Pancreas (tissue), 10 donors: ENCODE data around the gene RFC4. TPM values are rescaled to one million over a fixed set of nuclear protein-coding genes. Genes with fewer than 3 reads are reported as not detected.
"Not testable (repeated sequence)": the region's sequence is repeated elsewhere in the genome, so short reads cannot be mapped to it uniquely, and the experiment has no call there.

ENCODE experiments used
- ATAC-seq, 4 donors: fragments of 200-7000 bp; cut with Tn5 transposase; one replicate each; pipeline versions ENCODE4 v1.8.0 to v1.9.1; 2020; ENCODE audit warnings: mild to moderate bottlenecking in 4 of 4, moderate library complexity in 4 of 4
- DNase-seq, 6 donors: peaks; one replicate each; pipeline ENCODE4 v3.0.0-alpha.2; 2020
- FAIRE-seq: peaks from 2 replicates; lab custom pipeline; 2012; peaks lifted over from hg19 to GRCh38; lab: Jason Lieb, UNC
- H3K27ac ChIP-seq, 4 donors: fragments of 200-600 bp; sonication (generic); 1 replicate in 3 of 4; 2 replicates in 1 of 4; pipeline versions ENCODE4 v1.5.0 to v1.8.0; 2020
- H3K27me3 ChIP-seq, 4 donors: fragments of 200-600 bp; one replicate each; pipeline ENCODE4 v1.8.0; 2021
- H3K36me3 ChIP-seq, 3 donors: fragments of 200-600 bp; sonication (generic) in 1 of 3; one replicate each; pipeline versions ENCODE4 v1.5.0 to v1.8.0; 2020 to 2021
- H3K4me1 ChIP-seq, 3 donors: fragments of 200-600 bp; one replicate each; pipeline ENCODE4 v1.8.0; 2021
- H3K4me3 ChIP-seq, 4 donors: fragments of 200-600 bp; sonication (generic) in 2 of 4; one replicate each; pipeline versions ENCODE4 v1.5.0 to v1.8.0; 2020 to 2021
- H3K9me3 ChIP-seq, 4 donors: fragments of 200-600 bp; one replicate each; pipeline ENCODE4 v1.8.0; 2021
- WGBS, 2 donors: extraction: QIAGEN DNeasy Blood & Tissue Kit; methylation state at CpG; one replicate each; pipeline ENCODE4 v1.1.7; 2013; 5-methylcytosine and 5-hydroxymethylcytosine counted together
- intact Hi-C, 3 donors: fragments of 100-400 bp; cut with DNase I; formaldehyde crosslinking; loops; one replicate each; pipeline versions ENCODE4 v1.11.1 to v1.14.2; 2022
- polyA plus RNA-seq, 2 donors: library from polyadenylated mRNA; stranded (reverse); fragments of 200-250 nt; gene quantifications; one replicate each; pipeline ENCODE4 v1.2.3, GENCODE V29; 2013
- total RNA-seq, 6 donors: library from RNA; stranded (reverse); fragmentation: NEBNext Ultra II Directional in 4 of 6; extraction: Animal tissue kit (Norgen Biotek cat#: 25700) in 4 of 6; gene quantifications; one replicate each; pipeline versions ENCODE4 v1.2.1 to v1.2.4, GENCODE V29; 2021 to 2023
- TF ChIP-seq, protein P1 (sequence below), 4 donors: fragments of 200-600 bp; sonication (generic) in 3 of 4; IDR thresholded peaks; one replicate each; pipeline versions ENCODE4 v1.5.0 to v1.8.0; 2021; ENCODE audit warnings: antibody characterized with exemption in 4 of 4
- donor health status: healthy with polysubstance abuse.
- donor health status: DM: no; HTN: no; CAD: no; lungs with moderate emphysema.
- donor health status: DM: no; HTN: no; CAD: no.
- donor health status: control.
- donor health status: control.
- donor health status: Bipolar disorder and iron deficiency.
- donor health status: DM: yes; HTN: yes; CAD: no.
- donor health status: DM: no; HTN: no; CAD: no.
- donor health status: DM: no; HTN: no; CAD: no.
- donor health status: DM: yes; HTN: yes; CAD: no.

The RFC4 gene
- total and polyA plus RNA-seq, 8 donors, result 5.1 to 11.5 (median 8.0) TPM

DNA sequence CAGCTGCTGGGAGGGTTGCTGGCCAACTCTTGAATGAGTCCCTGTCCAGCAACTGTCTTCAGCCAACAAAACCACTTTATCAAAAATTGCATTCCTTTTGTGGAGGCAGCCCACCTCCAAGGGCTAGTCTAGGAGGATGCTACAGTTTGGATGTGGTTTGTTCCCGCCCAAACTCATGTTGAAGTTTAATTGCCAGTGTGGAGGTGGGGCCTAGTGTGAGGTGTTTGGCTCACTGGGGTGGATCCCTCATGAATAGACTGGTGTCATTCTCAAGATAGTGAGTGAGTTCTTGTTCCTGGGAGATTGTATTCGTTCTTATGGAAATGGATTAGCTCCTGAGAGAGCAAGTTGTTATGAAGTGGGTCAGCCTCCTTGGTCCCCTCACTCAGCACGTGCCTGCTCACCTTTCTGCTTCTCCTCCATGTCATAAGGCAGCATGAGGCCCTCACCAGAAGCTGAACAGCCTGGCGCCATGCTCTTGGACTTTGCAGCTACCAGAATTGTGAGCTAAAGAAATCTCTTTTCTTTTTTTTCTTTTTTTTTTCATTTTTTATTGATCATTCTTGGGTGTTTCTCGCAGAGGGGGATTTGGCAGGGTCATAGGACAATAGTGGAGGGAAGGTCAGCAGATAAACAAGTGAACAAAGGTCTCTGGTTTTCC lies 4.2 kb upstream of the RFC4 start:
- Histone ChIP-seq H3K27me3 (no peaks in the 10 kb centered on the region), H3K27ac (no peak overlapping the region), H3K4me3 (no peak overlapping the region), H3K4me1 (peaks cover 0 to 6% (median 0%) of the 10 kb centered on the region in 3 donors), H3K36me3 (no peaks in the 10 kb centered on the region), H3K9me3 (no peaks in the 10 kb centered on the region)
- FAIRE-seq (no peak), DNase-seq (no peak), ATAC-seq (no peak)
- intact Hi-C loops, result no loop called here
- WGBS, 2 donors, result 74 to 77% methylated on average over 5 of the region's 5 CpGs
- TF ChIP-seq, protein P1, sequence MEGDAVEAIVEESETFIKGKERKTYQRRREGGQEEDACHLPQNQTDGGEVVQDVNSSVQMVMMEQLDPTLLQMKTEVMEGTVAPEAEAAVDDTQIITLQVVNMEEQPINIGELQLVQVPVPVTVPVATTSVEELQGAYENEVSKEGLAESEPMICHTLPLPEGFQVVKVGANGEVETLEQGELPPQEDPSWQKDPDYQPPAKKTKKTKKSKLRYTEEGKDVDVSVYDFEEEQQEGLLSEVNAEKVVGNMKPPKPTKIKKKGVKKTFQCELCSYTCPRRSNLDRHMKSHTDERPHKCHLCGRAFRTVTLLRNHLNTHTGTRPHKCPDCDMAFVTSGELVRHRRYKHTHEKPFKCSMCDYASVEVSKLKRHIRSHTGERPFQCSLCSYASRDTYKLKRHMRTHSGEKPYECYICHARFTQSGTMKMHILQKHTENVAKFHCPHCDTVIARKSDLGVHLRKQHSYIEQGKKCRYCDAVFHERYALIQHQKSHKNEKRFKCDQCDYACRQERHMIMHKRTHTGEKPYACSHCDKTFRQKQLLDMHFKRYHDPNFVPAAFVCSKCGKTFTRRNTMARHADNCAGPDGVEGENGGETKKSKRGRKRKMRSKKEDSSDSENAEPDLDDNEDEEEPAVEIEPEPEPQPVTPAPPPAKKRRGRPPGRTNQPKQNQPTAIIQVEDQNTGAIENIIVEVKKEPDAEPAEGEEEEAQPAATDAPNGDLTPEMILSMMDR (IDR thresholded peaks at IDR 0.05), result no peak

DNA sequence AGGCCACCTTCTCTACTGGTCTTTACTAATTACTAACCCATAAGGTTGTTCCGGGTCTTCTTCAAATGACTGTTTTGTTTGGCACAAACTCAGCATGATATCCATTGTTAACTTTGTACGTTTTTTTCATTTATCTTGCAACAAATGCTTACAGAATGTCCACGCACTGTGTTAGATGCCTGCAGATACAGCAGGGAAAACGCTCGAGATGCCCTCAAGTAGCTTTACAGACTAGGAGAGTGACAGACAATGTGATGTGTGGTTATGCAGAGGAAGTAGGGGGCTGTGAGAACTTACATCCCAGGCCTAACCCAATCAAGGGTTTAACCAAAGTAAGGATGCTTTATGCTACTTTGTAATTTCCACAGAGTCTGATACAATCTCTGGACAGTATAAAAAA lies 949 bp upstream of the RFC4 start:
- 25 to 32% methylated on average over 5 of the region's 5 CpGs for WGBS, 2 donors
- TF ChIP-seq, protein P1 (IDR thresholded peaks at IDR 0.05), result no peak
- Histone ChIP-seq H3K4me1 (peaks cover 0 to 11% (median 0%) of the 10 kb centered on the region in 3 donors), H3K9me3 (no peaks in the 10 kb centered on the region), H3K4me3 (peak overlapping the region in 2 of 4 donors; percentile 81 to 84), H3K27me3 (no peaks in the 10 kb centered on the region), H3K36me3 (no peaks in the 10 kb centered on the region), H3K27ac (no peak overlapping the region)
- FAIRE-seq (no peak), DNase-seq (no peak), ATAC-seq (no peak)
- intact Hi-C loops, result no loop called here

DNA sequence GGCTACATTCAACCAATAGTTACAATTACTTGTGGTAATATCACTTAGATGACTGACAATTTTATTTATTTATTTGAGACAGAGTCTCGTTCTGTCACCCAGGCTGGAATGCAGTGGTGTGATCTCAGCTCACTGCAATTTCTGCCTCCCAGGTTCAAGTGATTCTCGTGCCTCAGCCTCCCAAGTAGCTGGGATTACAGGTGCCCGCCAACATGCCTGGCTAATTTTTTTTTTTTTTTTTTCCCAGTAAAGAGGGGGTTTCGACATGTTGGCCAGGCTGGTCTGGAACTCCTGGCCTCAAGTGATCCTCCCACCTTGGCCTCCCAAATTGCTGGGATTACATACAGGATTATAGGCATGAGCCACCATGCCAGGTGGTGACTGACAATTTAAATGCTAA lies 2.8 kb downstream of the RFC4 start:
- not testable (repeated sequence) for H3K36me3 ChIP-seq, FAIRE-seq

DNA sequence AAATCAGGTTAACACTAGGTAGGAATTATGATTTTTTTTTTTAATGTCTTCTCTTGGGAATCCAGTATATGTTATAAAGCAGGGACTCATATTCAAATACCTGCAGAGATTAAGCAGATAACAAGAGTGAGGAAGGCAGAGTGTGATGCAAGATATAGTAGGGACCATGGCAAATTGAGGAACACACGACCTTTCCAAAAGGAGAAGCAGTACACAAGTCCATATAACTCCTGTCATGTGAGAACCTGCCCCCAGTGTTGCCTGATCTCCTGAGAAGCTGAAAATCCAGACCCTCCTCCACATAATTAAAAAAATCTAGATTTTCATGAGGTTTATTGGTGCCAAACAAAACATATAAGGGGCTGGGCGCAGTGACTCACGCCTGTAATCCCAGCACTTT lies 3.6 kb downstream of the RFC4 start:
- no peak for ATAC-seq
- Histone ChIP-seq H3K36me3 (no peaks in the 10 kb centered on the region), H3K4me1 (peaks cover 0 to 11% (median 0%) of the 10 kb centered on the region in 3 donors), H3K4me3 (no peak overlapping the region), H3K27ac (no peak overlapping the region), H3K27me3 (no peaks in the 10 kb centered on the region), H3K9me3 (no peaks in the 10 kb centered on the region)
- 83 to 94% methylated on average over 3 of the region's 3 CpGs for WGBS, 2 donors
- no peak for FAIRE-seq
- TF ChIP-seq, protein P1 (IDR thresholded peaks at IDR 0.05), result no peak
- DNase-seq, result no peak
- intact Hi-C loops, result no loop called here

More for the DNA sequence above, 2.8 kb downstream of the RFC4 start:
- H3K27ac ChIP-seq, intact Hi-C loops, ATAC-seq, H3K4me3 ChIP-seq, H3K27me3 ChIP-seq, H3K9me3 ChIP-seq, DNase-seq: not testable (repeated sequence)
- 87 to 92% methylated on average over 4 of the region's 4 CpGs for WGBS, 2 donors
- H3K4me1 ChIP-seq, result peaks cover 0 to 11% (median 0%) of the 10 kb centered on the region in 3 donors

DNA sequence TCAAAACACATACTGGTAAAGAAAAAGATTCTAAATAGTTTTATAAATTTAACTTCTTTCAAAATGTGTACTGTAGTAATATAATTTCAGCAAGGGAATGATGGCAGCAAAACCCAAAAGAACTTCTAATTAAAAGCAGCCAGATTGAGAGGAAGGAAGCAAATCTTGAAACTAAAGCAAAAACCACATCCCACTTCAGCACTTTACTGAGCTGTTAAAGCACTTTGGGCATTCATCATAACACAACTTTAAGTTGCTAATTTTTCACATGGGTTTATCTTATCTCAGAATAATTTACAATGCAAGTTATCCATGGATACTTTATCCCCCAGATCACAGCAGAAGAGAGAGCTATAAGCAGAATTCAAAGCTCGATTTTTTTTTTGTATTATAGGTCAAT lies 6.0 kb downstream of the RFC4 start:
- WGBS, 2 donors, result 87 to 94% methylated on average over 1 of the region's 1 CpG
- peaks cover 0 to 3% (median 0%) of the 10 kb centered on the region in 3 donors for H3K4me1 ChIP-seq
- H3K9me3 ChIP-seq, result no peaks in the 10 kb centered on the region
- no peak for ATAC-seq
- no peak for DNase-seq
- H3K4me3 ChIP-seq, result no peak overlapping the region
- intact Hi-C loops, result no loop called here
- H3K27me3 ChIP-seq, result no peaks in the 10 kb centered on the region
- peaks cover 0 to 5% (median 0%) of the 10 kb centered on the region in 3 donors for H3K36me3 ChIP-seq
- H3K27ac ChIP-seq, result no peak overlapping the region
- TF ChIP-seq, protein P1 (IDR thresholded peaks at IDR 0.05), result no peak
- FAIRE-seq, result no peak
